WTC11 (cell line): ENCODE measurements around the gene CNKSR3.

Experiments used
- CREB1 ChIP-seq: sonication (generic); formaldehyde crosslinking; IDR thresholded peaks from 2 replicates; pipeline ENCODE4 v1.8.0; 2023; ENCODE audit warnings: mild to moderate bottlenecking, missing genetic modification reagents
- FOXK1 ChIP-seq: sonication (generic); formaldehyde crosslinking; IDR thresholded peaks from 2 replicates; pipeline ENCODE4 v1.8.0; 2022; ENCODE audit warnings: mild to moderate bottlenecking, moderate library complexity, missing genetic modification reagents
- SP1 ChIP-seq: sonication (generic); formaldehyde crosslinking; conservative IDR thresholded peaks from 2 replicates; pipeline ENCODE4 v1.8.1; 2022; ENCODE audit warnings: missing genetic modification reagents
- TEAD4 ChIP-seq: sonication (generic); formaldehyde crosslinking; IDR thresholded peaks from 2 replicates; pipeline ENCODE4 v1.8.0; 2022; ENCODE audit warnings: mild to moderate bottlenecking, missing genetic modification reagents
- TF ChIP-seq, protein P1 (sequence below): fragments of 200-600 bp; IDR thresholded peaks from 2 replicates; pipeline ENCODE4 v1.8.0; 2022; ENCODE audit warnings: antibody characterized with exemption

DNA sequence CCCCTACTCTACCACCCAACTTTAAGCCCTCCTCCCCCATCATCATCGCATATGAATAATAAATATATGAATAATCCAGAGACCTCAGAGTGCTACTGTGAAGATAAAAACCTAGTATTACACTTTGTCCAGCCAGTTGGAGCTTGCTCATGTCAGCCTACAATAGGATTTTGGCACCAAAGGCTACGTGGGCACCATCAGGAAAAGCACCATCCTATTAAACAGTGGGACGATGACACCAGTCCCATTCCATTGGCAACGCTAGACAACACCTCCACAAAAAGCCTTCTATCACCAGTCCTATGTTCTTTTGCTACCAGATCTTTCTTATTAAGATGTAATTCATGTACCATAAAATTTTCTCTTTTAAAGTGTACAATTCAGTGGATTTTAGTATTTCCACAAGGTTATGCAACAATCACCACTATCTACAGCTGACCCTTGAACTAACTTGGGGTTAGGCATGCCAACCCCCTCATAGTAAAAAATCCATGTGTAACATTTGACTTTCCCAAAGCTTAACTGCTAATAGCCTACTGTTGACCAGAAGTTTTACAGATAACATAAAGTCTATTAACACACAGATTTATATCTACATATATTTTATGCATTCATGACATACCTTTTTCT lies 41.1 kb downstream of the CNKSR3 start:
- no peak for TF ChIP-seq FOXK1 (CRISPR knock-in tag)
- TF ChIP-seq, protein P1, sequence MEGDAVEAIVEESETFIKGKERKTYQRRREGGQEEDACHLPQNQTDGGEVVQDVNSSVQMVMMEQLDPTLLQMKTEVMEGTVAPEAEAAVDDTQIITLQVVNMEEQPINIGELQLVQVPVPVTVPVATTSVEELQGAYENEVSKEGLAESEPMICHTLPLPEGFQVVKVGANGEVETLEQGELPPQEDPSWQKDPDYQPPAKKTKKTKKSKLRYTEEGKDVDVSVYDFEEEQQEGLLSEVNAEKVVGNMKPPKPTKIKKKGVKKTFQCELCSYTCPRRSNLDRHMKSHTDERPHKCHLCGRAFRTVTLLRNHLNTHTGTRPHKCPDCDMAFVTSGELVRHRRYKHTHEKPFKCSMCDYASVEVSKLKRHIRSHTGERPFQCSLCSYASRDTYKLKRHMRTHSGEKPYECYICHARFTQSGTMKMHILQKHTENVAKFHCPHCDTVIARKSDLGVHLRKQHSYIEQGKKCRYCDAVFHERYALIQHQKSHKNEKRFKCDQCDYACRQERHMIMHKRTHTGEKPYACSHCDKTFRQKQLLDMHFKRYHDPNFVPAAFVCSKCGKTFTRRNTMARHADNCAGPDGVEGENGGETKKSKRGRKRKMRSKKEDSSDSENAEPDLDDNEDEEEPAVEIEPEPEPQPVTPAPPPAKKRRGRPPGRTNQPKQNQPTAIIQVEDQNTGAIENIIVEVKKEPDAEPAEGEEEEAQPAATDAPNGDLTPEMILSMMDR = no peak
- TF ChIP-seq TEAD4 (CRISPR knock-in tag) = no peak
- no peak for TF ChIP-seq CREB1 (CRISPR knock-in tag)
- no peak for TF ChIP-seq SP1 (CRISPR knock-in tag)
